GM20000 (cell line): Measurements from ENCODE around the gene SLC30A10.
"Not testable (repeated sequence)": the region's sequence is repeated elsewhere in the genome, so short reads cannot be mapped to it uniquely, and the experiment has no call there.

Source experiments
- DNase-seq: peaks from one replicate; pipeline ENCODE4 v3.0.0; 2012; ENCODE audit warnings: low spot score
- CTCF ChIP-seq: IDR thresholded peaks from 2 replicates; pipeline ENCODE4 v1.5.1; 2012; ENCODE audit warnings: mild to moderate bottlenecking, control low read depth; ENCODE audit errors: extremely low read depth, missing control alignments

Gene SLC30A10

GRCh38 chr1:219959540-219960203 lies 31.3 kb upstream of the SLC30A10 start:
- no peak for DNase-seq
- TF ChIP-seq CTCF = no peak

- DNase-seq = no peak
- TF ChIP-seq CTCF = no peak
Measured at GRCh38 chr1:219958875-219959417, 30.6 kb upstream of the SLC30A10 start.

- DNase-seq = no peak
- no peak for TF ChIP-seq CTCF
Measured at GRCh38 chr1:219954736-219955421, 26.5 kb upstream of the SLC30A10 start.

- no peak for DNase-seq
- no peak for TF ChIP-seq CTCF
Measured at GRCh38 chr1:219954052-219954451, 25.7 kb upstream of the SLC30A10 start.

GRCh38 chr1:219952361-219952760 lies 24.0 kb upstream of the SLC30A10 start:
- DNase-seq = no peak
- TF ChIP-seq CTCF = no peak

- DNase-seq = not testable (repeated sequence)
Measured at GRCh38 chr1:219949227-219949626, 20.9 kb upstream of the SLC30A10 start.

DNA sequence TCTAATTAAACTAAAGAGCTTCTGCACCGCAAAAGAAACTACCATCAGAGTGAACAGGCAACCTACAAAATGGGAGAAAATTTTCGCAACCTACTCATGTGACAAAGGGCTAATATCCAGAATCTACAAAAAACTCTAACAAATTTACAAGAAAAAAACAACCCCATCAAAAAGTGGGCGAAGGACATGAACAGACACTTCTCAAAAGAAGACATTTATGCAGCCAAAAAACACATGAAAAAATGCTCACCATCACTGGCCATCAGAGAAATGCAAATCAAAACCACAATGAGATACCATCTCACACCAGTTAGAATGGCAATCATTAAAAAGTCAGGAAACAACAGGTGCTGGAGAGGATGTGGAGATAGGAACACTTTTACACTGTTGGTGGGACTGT lies 20.4 kb upstream of the SLC30A10 start:
- not testable (repeated sequence) for DNase-seq

DNA sequence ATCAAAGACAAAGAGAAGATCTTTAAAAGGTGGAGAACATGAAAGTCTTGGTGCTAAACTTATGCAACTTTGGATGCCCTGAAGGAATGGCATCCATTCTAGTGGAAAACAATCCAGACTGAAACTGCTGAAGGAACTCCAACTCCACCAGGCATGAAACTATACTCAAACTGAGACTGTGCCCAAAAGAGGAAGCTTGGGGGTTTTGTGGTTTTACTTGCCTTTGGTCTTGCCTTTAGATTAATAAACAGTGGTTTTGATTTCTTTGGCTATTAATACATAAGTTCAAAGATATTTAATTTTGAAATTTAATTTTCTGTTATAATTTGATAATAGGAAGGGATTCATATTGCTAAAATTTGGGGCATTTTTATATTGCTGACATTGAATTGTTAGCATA lies 17.4 kb upstream of the SLC30A10 start:
- no peak for DNase-seq
- TF ChIP-seq CTCF = no peak
